Measurements from ENCODE around the gene SLC52A3. TPM values are rescaled to one million over a fixed set of nuclear protein-coding genes. Genes with fewer than 3 reads are reported as not detected.
"Not testable (repeated sequence)": the region's sequence is repeated elsewhere in the genome, so short reads cannot be mapped to it uniquely, and the experiment has no call there.

Gene SLC52A3
- not detected for polyA plus RNA-seq (2013, experiment 1 of 2; ENCODE audit: insufficient read length)
- 0.07 TPM for polyA plus RNA-seq (2013, experiment 2 of 2; ENCODE audit: insufficient read length)

- no peak for DNase-seq
These were observed at the start of gene SLC52A3 for GRCh38 chr20:768426-768978. TSS of gene SLC52A3 (minus strand) at chr20:768500. CDS start at chr20:765774, 2,726 bp downstream.

- peak; percentile 56 for DNase-seq
These were observed 47.8 kb upstream of the SLC52A3 start for GRCh38 chr20:815914-816606.

DNA sequence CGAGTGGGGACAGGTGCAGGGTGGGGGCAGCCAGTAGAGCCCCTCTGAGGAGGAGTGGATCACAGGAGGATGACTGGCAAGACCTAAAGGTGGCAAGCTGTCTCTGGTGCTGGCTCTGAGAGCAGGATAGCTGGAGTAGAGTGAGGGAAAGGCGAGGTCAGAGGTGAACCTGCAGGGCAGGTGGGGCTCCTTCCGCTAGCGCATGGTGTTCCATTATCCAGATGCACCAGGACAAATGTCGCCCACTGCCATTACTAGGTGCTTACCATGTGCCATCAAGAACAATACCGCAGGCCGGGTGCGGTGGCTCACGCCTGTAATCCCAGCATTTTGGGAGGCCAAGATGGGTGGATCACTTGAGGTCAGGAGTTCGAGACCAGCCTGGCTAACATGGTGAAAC, 46.9 kb upstream of the SLC52A3 start:
- no peak for DNase-seq

GRCh38 chr20:813390-813789, 45.1 kb upstream of the SLC52A3 start:
- no peak for DNase-seq

- not testable (repeated sequence) for DNase-seq
These were observed 44.1 kb upstream of the SLC52A3 start for GRCh38 chr20:812435-812814.

- not testable (repeated sequence) for DNase-seq
These were observed 43.6 kb upstream of the SLC52A3 start for GRCh38 chr20:811776-812434.

DNA sequence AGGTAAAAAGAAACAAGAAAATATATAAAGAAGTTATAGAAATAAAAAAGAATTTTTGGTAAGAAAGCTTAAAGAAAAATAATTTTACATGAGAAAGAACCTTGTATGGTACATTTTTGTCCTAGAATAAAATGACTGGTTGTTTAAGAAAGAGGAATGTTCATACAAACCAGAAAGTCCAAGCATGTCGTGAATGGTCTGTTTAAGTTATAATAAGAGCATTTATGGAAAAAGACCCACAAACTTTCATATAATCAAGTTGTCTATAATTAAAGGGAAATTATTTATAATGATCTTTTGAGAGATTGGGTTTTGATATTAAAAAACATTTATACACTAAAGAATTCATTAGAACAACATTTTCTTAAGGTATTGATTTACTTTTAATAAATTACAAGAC, 37.4 kb upstream of the SLC52A3 start:
- DNase-seq = no peak

DNA sequence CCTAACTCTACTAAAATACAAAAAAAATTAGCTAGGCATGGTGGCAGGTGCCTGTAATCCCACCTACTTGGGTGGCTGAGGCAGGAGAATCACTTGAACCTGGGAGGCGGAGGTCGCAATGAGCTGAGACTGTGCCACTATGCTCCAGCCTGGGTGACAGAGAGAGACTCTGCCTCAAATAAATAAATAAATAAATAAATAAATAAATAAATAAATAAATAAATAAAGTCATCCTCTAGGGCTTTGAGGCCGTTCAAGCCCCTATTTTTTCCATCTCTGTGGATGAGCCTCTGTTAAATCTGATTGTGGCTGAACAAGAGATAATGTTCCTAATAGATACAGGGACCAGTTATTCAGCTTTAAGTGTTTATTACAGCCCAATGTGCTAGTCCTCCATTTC, 33.4 kb upstream of the SLC52A3 start:
- DNase-seq = no peak

- not testable (repeated sequence) for DNase-seq
These were observed 31.7 kb upstream of the SLC52A3 start for GRCh38 chr20:800026-800425.

GRCh38 chr20:798746-799145, 30.4 kb upstream of the SLC52A3 start:
- DNase-seq = not testable (repeated sequence)

- DNase-seq = no peak
These were observed 28.6 kb upstream of the SLC52A3 start for GRCh38 chr20:796921-797320.

- DNase-seq = no peak
These were observed 23.9 kb upstream of the SLC52A3 start for GRCh38 chr20:792248-792647.

- no peak for DNase-seq
These were observed 22.8 kb upstream of the SLC52A3 start for GRCh38 chr20:791056-791455.

DNA sequence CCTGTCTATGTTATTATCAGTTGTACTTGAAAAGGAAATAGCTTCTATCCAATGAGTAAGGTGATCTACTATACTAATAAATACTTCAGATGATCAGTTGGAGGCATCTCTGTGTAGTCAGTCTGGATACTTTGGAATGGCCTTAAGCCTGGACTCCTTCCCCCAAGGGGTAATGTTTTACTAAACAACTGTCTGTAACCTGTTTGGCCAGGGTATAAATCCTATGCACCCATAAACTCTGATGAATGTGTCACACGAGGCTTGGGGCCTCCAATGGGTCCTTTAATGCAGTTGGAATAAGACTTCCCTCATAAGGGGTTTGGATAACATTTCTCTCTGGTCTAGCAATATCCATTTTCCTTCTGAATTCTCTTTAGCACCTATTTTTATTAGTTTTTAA, 19.5 kb upstream of the SLC52A3 start:
- DNase-seq = no peak

GRCh38 chr20:779771-780170, 11.5 kb upstream of the SLC52A3 start:
- DNase-seq = no peak

- DNase-seq = no peak
These were observed 7.9 kb upstream of the SLC52A3 start for GRCh38 chr20:776165-776564.

DNA sequence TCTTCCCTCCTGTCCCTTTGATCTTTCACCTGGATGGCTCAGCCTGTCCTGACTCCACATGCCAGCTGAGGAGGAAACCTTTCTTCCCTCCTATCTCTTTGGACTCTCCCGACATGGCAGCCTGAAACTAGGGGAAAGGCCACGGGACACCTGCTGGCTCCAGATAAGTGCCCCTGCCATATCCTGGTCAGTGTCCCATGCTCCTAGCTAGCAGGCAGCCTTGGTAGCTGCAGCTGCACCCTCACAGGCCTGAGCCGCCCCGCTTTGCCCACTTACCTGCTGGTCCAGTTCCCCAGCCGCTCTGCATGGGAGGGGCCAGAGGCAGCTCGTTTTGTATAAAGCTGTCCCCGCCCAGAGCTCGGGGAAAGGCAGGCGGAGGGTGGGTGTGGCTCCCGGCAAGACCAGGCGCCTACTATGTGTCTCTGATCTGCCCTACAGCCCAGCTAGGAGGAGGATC, 7.4 kb upstream of the SLC52A3 start:
- no peak for DNase-seq

DNA sequence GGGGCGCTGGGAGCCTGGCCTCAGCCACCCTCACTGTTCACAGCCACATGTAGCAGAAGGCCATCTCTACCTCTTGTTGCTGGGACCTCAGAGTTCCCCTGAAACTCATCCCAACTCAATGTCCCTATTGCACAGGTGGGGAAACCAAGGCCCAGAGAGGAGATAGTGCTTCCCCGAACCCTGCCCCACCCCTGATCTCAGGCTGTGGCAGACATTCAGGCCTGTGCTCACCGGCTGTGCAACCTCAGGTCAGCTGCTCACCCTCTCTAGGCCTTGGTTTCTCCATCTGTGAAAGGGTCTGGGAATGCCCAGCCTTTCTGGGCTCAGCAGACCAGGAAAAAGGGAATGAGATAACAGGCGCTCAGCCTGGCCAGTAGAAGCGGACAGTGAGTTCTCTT, 6.4 kb upstream of the SLC52A3 start:
- DNase-seq = no peak

DNA sequence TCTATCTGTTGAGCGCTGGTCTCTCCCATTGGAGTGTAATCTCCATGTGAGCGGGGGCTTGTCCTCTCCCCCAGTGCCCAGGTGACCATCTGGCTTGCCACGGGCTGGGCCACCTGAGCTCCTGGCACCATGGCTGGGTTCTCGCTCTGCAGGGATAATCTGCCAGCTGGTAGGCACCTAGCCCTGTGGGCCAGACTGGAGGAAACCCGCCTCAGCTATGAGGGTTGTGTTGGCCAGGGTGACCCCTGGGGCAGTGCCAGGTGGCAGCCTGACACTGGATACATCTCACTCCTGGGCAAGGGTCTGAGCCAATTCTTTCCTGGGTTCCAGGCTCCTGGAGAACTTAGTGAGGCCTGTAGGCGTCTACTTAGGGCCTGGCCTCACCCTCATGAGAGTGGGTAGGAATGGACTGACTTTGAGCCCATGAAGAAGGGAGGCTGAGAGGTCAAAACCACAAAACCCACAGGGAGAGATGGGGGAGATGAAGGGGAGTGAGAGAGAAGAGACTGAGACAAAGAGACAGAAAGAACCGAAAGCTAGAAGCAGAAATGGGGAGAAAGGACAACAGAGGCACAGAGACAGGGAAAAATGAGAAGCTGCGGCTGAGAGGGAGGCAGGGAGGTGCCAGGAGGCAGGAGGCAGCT, 5.8 kb upstream of the SLC52A3 start:
- no peak for DNase-seq

GRCh38 chr20:772806-773205, 4.5 kb upstream of the SLC52A3 start:
- no peak for DNase-seq

- no peak for DNase-seq
These were observed 3.6 kb upstream of the SLC52A3 start for GRCh38 chr20:771741-772464.

- DNase-seq = no peak
These were observed 2.4 kb upstream of the SLC52A3 start for GRCh38 chr20:770691-771090.

DNA sequence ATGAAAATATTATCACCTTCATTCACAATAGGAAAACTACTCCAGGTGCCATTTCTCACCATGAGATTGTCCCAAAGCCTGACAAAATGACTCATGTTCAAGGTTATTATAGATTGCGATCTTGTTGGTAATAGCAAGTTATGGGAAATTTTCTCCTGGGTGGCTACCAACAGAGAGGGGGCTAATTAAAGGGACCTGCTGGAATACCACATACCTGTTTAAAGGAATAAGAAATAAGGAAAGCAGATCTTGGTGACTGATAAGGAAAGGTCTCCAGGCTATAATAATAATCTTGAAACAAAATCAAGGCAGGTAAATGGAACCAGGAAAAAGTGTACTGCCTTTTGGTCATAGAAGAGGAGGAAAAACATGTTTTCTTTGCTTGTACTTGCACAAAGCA, 1.4 kb downstream of the SLC52A3 start:
- no peak for DNase-seq

All from fibroblast of skin of scalp (primary cell).